Spleen (tissue), 11 donors: ENCODE results near the gene RS1. TPM values are rescaled to one million over a fixed set of nuclear protein-coding genes. Genes with fewer than 3 reads are reported as not detected.

Experiments used
- DNase-seq: peaks from one replicate; pipeline ENCODE4 v3.0.0-alpha.2; 2020
- H3K27ac ChIP-seq, 8 donors: fragments of 200-600 bp; sonication (generic) in 7 of 8; 1 replicate in 4 of 8; 2 replicates in 4 of 8; pipeline versions ENCODE4 v1.5.0 to v1.8.0; 2016 to 2021; ENCODE audit warnings: inconsistent platforms in 4 of 8, mild to moderate bottlenecking in 4 of 8, moderate library complexity in 1 of 8
- H3K27me3 ChIP-seq, 7 donors: fragments of 200-600 bp; sonication (generic) in 6 of 7; replicated peaks in 1 of 7; 1 replicate in 4 of 7; 2 replicates in 3 of 7; pipeline versions ENCODE4 v1.5.0 to v1.8.0; 2016 to 2021; ENCODE audit warnings: inconsistent platforms in 3 of 7, mild to moderate bottlenecking in 1 of 7
- H3K36me3 ChIP-seq, 6 donors: fragments of 200-600 bp; sonication (generic) in 5 of 6; 1 replicate in 4 of 6; 2 replicates in 2 of 6; pipeline versions ENCODE4 v1.5.0 to v1.8.0; 2016 to 2021; ENCODE audit warnings: inconsistent platforms in 2 of 6
- H3K4me1 ChIP-seq, 6 donors: fragments of 200-600 bp; sonication (generic) in 5 of 6; 1 replicate in 3 of 6; 2 replicates in 3 of 6; pipeline versions ENCODE4 v1.5.0 to v1.8.0; 2016 to 2021; ENCODE audit warnings: inconsistent platforms in 3 of 6
- H3K4me3 ChIP-seq, 8 donors: fragments of 200-600 bp; sonication (generic) in 7 of 8; 1 replicate in 4 of 8; 2 replicates in 4 of 8; pipeline versions ENCODE4 v1.5.0 to v1.8.0; 2016 to 2021; ENCODE audit warnings: inconsistent platforms in 4 of 8, mild to moderate bottlenecking in 4 of 8, moderate library complexity in 2 of 8
- H3K9me3 ChIP-seq, 8 donors: fragments of 200-600 bp; sonication (generic) in 7 of 8; 1 replicate in 4 of 8; 2 replicates in 4 of 8; pipeline versions ENCODE4 v1.5.0 to v1.8.0; 2016 to 2021; ENCODE audit warnings: inconsistent platforms in 4 of 8
- POLR2A ChIP-seq, 3 donors: fragments of 450-650 bp; IDR thresholded peaks; one replicate each; pipeline ENCODE4 v1.5.1; 2017; ENCODE audit warnings: antibody characterized with exemption in 3 of 3, mild to moderate bottlenecking in 1 of 3
- POLR2AphosphoS5 ChIP-seq, 3 donors: sonication (generic); formaldehyde crosslinking; IDR thresholded peaks; one replicate each; pipeline ENCODE4 v1.5.1; 2017; ENCODE audit warnings: antibody characterized with exemption in 3 of 3
- WGBS, 5 donors: extraction: QIAGEN DNeasy Blood & Tissue Kit in 3 of 5; methylation state at CpG; one replicate each; pipeline versions ENCODE4 v1.1.5 to v1.1.7; 2013 to 2018; 5-methylcytosine and 5-hydroxymethylcytosine counted together
- intact Hi-C: fragments of 100-400 bp; cut with DNase I; formaldehyde crosslinking; loops from one replicate; pipeline ENCODE4 v1.15.0; 2023; ENCODE audit warnings: low total_unique reads
- polyA plus RNA-seq, 3 donors: library from polyadenylated mRNA; stranded (reverse); fragments of 200-250 nt; gene quantifications; one replicate each; pipeline ENCODE4 v1.2.1, GENCODE V29; 2013
- total RNA-seq, 7 donors: library from RNA; depleted of rRNA in 3 of 7; stranded (reverse); fragments of >200 nt in 3 of 7; fragmentation: NEBNext Ultra II Directional in 4 of 7; extraction: Animal tissue kit (Norgen Biotek cat#: 25700) in 4 of 7; gene quantifications; one replicate each; pipeline versions ENCODE4 v1.1.0 to v1.2.1, GENCODE V29; 2016 to 2021
- TF ChIP-seq, protein P1 (sequence below), 11 experiments: fragments of 200-600 bp in 7 of 11; fragments of 450-650 bp in 4 of 11; sonication (generic) in 4 of 11; IDR thresholded peaks in 8 of 11; conservative IDR thresholded peaks in 3 of 11; 1 replicate in 7 of 11; 2 replicates in 4 of 11; pipeline versions ENCODE4 v1.4.0 to v1.8.0; 2016 to 2021; ENCODE audit warnings: antibody characterized with exemption in 11 of 11, inconsistent platforms in 4 of 11, mild to moderate bottlenecking in 1 of 11
- donor health status: healthy with polysubstance abuse.
- donor health status: DM: no; HTN: no; CAD: no; lungs with moderate emphysema.
- donor health status: DM: no; HTN: no; CAD: no.
- donor health status: Bipolar disorder and iron deficiency.
- donor health status: healthy.
- donor health status: DM: no; HTN: no; CAD: no.
- donor health status: DM: yes; HTN: yes; CAD: no.

RS1 gene
- total and polyA plus RNA-seq, 10 donors, result 0.04 TPM; not detected in 9

DNA sequence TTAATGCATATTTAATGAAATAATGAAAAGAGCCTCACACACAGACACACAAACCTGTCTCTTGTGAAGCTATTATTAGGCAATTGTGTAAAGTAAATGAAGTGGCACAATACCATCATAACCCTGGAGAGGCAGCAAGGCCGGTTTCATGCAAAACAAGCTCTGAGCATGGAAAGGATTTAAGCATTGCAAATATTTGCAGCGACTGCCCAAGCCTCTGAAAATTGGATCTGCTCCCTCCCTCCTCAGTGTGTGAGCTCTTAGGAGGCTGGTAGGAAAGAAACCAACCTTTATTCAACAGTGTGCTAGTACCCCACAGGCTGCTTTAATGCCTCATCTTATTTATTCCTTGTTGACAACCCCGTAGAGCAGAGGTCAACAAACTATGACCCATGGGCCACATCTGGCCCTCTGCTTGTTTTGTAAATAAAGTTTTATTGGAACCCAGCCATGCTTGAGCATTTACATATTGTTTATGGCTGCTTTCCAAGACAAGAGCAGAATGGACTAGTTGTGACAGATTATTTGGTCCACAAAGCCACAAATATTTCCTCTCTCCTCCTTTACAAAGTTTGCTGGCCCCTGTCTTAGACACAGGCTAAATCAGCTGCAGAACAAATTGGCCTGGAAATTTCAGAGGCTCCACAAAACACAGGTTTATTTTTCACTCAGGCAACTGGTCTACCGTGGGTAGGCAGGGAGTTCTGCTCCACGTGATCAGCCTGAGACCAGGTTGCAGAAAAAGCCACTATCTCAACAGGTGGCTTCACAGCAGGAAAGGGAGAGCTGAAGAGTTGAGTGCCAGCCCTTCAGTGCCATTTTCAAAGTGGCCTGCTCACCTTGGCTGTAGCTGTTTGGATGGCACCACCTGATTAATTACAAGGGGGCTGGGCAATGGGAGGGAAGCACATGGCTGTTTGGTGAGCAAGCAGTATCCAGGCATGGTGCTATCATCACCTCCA is 16.8 kb downstream of the RS1 start:
- no peak overlapping the region for H3K4me3 ChIP-seq
- WGBS, 5 donors, result 49 to 91% (median 57%) methylated on average over 3 to 5 of the region's 5 CpGs
- H3K4me1 ChIP-seq, result no peaks in the 10 kb centered on the region
- DNase-seq, result no peak
- H3K9me3 ChIP-seq, result no peaks in the 10 kb centered on the region
- H3K27ac ChIP-seq, result no peak overlapping the region
- intact Hi-C loops, result no loop called here
- no peaks in the 10 kb centered on the region for H3K27me3 ChIP-seq
- TF ChIP-seq, protein P1, sequence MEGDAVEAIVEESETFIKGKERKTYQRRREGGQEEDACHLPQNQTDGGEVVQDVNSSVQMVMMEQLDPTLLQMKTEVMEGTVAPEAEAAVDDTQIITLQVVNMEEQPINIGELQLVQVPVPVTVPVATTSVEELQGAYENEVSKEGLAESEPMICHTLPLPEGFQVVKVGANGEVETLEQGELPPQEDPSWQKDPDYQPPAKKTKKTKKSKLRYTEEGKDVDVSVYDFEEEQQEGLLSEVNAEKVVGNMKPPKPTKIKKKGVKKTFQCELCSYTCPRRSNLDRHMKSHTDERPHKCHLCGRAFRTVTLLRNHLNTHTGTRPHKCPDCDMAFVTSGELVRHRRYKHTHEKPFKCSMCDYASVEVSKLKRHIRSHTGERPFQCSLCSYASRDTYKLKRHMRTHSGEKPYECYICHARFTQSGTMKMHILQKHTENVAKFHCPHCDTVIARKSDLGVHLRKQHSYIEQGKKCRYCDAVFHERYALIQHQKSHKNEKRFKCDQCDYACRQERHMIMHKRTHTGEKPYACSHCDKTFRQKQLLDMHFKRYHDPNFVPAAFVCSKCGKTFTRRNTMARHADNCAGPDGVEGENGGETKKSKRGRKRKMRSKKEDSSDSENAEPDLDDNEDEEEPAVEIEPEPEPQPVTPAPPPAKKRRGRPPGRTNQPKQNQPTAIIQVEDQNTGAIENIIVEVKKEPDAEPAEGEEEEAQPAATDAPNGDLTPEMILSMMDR (IDR thresholded peaks at IDR 0.05 in 8 of 11, conservative IDR thresholded peaks at IDR 0.05 in 3 of 11), result no peak
- TF ChIP-seq POLR2AphosphoS5 (IDR thresholded peaks at IDR 0.05) (no peak), POLR2A (IDR thresholded peaks at IDR 0.05) (no peak)
- H3K36me3 ChIP-seq, result no peaks in the 10 kb centered on the region

DNA sequence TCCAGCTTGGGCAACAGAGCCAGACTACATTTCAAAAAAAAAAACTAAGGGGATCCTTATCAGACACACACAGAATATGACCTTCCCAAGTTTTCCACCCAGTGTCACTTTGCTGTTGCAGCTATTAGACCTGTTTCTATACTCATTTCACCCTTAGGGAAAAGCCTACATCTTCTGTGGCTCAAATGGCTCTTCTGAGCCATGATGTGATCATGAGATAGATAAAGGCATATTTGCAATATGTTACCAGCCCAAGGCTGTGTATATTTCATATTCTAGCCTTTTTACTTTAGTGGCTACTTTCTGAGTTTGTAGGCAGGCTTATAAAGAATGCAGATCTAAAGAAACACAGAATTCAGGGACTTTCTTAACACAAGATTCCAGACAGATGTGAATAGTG is 19.3 kb downstream of the RS1 start:
- intact Hi-C loops, result no loop called here
- no peak for DNase-seq
- no peaks in the 10 kb centered on the region for H3K9me3 ChIP-seq
- no peaks in the 10 kb centered on the region for H3K36me3 ChIP-seq
- TF ChIP-seq POLR2AphosphoS5 (IDR thresholded peaks at IDR 0.05) (no peak), POLR2A (IDR thresholded peaks at IDR 0.05) (no peak)
- TF ChIP-seq, protein P1 (IDR thresholded peaks at IDR 0.05 in 8 of 11, conservative IDR thresholded peaks at IDR 0.05 in 3 of 11), result no peak
- H3K27ac ChIP-seq, result no peak overlapping the region
- H3K4me3 ChIP-seq, result no peak overlapping the region
- H3K27me3 ChIP-seq, result no peaks in the 10 kb centered on the region
- no peaks in the 10 kb centered on the region for H3K4me1 ChIP-seq

DNA sequence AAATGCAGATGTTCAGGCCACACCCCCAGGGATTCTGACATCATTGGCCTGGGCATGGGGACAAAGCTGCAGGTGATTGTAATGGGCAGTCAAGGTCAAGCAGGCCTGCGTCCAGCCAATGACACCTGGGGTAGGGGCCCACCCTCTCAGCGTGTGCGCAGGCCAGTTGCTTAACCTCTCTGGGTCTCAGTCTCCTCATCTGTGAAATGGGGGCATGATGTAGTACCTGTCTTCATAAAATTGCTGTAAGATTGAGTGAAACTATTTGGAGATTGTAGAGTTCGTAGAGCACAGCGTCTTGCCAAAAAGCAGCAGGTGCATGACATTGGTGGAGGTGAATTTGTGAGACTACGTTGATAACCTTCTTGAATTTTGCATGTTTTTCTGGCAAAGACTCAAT is 21.2 kb downstream of the RS1 start:
- intact Hi-C loops, result no loop called here
- TF ChIP-seq POLR2AphosphoS5 (IDR thresholded peaks at IDR 0.05) (no peak), POLR2A (IDR thresholded peaks at IDR 0.05) (no peak)
- TF ChIP-seq, protein P1 (IDR thresholded peaks at IDR 0.05 in 8 of 11, conservative IDR thresholded peaks at IDR 0.05 in 3 of 11), result no peak
- Histone ChIP-seq H3K9me3 (no peaks in the 10 kb centered on the region), H3K36me3 (no peaks in the 10 kb centered on the region), H3K27ac (no peak overlapping the region), H3K4me1 (no peaks in the 10 kb centered on the region), H3K27me3 (no peaks in the 10 kb centered on the region), H3K4me3 (no peak overlapping the region)
- WGBS, 5 donors, result 81 to 100% (median 90%) methylated on average over 5 to 6 of the region's 6 CpGs
- DNase-seq, result no peak

DNA sequence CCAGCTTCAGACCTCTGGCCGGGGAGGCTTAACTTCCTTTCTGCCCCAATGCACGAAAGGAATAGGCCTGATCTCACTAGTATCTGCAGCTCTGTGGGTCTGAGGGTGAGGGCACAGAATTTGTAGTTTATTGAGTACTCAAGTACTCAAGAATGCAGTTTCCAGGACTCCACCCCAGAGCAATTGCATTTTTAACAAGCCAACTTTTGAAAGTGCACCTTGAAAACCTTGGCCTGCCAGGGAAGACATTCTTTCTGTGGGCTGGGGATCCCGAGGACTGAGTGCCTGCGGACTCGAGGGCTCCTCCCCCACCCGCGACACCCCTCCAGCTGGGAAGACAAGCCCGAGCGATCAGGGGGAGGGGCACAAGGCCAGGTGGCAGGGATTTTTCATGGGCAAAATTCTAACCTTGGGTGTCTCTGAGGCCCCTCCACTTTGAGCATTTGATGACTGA is 22.4 kb downstream of the RS1 start:
- Histone ChIP-seq H3K36me3 (no peaks in the 10 kb centered on the region), H3K27me3 (no peaks in the 10 kb centered on the region), H3K4me1 (no peaks in the 10 kb centered on the region), H3K9me3 (no peaks in the 10 kb centered on the region), H3K4me3 (no peak overlapping the region), H3K27ac (no peak overlapping the region)
- TF ChIP-seq POLR2AphosphoS5 (IDR thresholded peaks at IDR 0.05) (no peak), POLR2A (IDR thresholded peaks at IDR 0.05) (no peak)
- TF ChIP-seq, protein P1 (IDR thresholded peaks at IDR 0.05 in 8 of 11, conservative IDR thresholded peaks at IDR 0.05 in 3 of 11), result no peak
- DNase-seq, result no peak
- 56 to 85% (median 80%) methylated on average over 2 to 9 of the region's 9 CpGs for WGBS, 5 donors
- intact Hi-C loops, result no loop called here
